A673 (cell line): ENCODE results near the gene TRAM2. TPM values are rescaled to one million over a fixed set of nuclear protein-coding genes. Genes with fewer than 3 reads are reported as not detected.
A peak's percentile ranks its signal among the peaks of the same experiment; 100 is the strongest.

ENCODE experiments used
- BruUV-seq: library from RNA; stranded (reverse); fragments of 400-500 nt; replicated peaks from 2 replicates; lab custom pipeline; 2021; lab: Mats Ljungman, UMichigan
- CTCF ChIA-PET: fragments of 300-600 bp; sonication (Branson Sonifier 250); formaldehyde crosslinking; loops from one replicate; lab custom pipeline; 2022; ENCODE audit warnings: antibody characterized with exemption; lab: Charles Lee
- POLR2A ChIA-PET: fragments of 300-600 bp; sonication (Branson Sonifier 250); formaldehyde crosslinking; loops from one replicate; lab custom pipeline; 2022; ENCODE audit warnings: antibody characterized with exemption; ENCODE audit not compliant: low non-redundant PET; lab: Charles Lee
- DNase-seq: peaks from one replicate; pipeline ENCODE4 v3.0.0-alpha.2; 2015; ENCODE audit warnings: low spot score
- H3K27ac ChIP-seq: fragments of 200-600 bp; sonication (generic); 2 replicates; pipeline ENCODE4 v1.5.1; 2016; ENCODE audit warnings: mixed run types, low read depth, mild to moderate bottlenecking, mixed read lengths, antibody characterized with exemption, low read length; ENCODE audit not compliant: poor library complexity, severe bottlenecking
- H3K27me3 ChIP-seq: fragments of 200-600 bp; sonication (generic); replicated peaks from 2 replicates; pipeline ENCODE4 v1.6.1; 2017; ENCODE audit warnings: mixed run types, low read depth, mild to moderate bottlenecking, mixed read lengths, antibody characterized with exemption, low read length; ENCODE audit not compliant: insufficient read depth, poor library complexity
- H3K36me3 ChIP-seq: fragments of 200-600 bp; sonication (generic); 2 replicates; pipeline ENCODE4 v1.6.1; 2016; ENCODE audit warnings: mixed run types, mild to moderate bottlenecking, mixed read lengths, antibody characterized with exemption, low read length; ENCODE audit not compliant: insufficient read depth, poor library complexity, severe bottlenecking
- H3K4me1 ChIP-seq: fragments of 200-600 bp; sonication (generic); 2 replicates; pipeline ENCODE4 v1.6.1; 2017; ENCODE audit warnings: mixed run types, mild to moderate bottlenecking, mixed read lengths, antibody characterized with exemption, low read length; ENCODE audit not compliant: insufficient read depth, poor library complexity, severe bottlenecking
- H3K4me3 ChIP-seq: fragments of 200-600 bp; sonication (generic); 2 replicates; pipeline ENCODE4 v1.5.1; 2016; ENCODE audit warnings: low read depth, mixed run types, mild to moderate bottlenecking, mixed read lengths, low read length; ENCODE audit not compliant: poor library complexity, severe bottlenecking
- H3K9me3 ChIP-seq: fragments of 200-600 bp; sonication (generic); 2 replicates; pipeline ENCODE4 v1.6.1; 2016; ENCODE audit warnings: mixed run types, low read depth, mild to moderate bottlenecking, mixed read lengths, antibody characterized with exemption, low read length; ENCODE audit not compliant: poor library complexity, severe bottlenecking
- CTCF ChIP-seq: fragments of 300-800, 200-600 bp; sonication (generic); conservative IDR thresholded peaks from 2 replicates; pipeline ENCODE4 v1.5.1; 2017; ENCODE audit warnings: low read depth, mild to moderate bottlenecking, antibody characterized with exemption, low read length, moderate library complexity, mixed read lengths
- EZH2 ChIP-seq: fragments of 200-600 bp; sonication (generic); IDR thresholded peaks from 2 replicates; pipeline ENCODE4 v1.6.1; 2017; ENCODE audit warnings: borderline replicate concordance, low read depth, mild to moderate bottlenecking, mixed read lengths, antibody characterized with exemption, low read length; ENCODE audit not compliant: poor library complexity, severe bottlenecking
- intact Hi-C: fragments of 100-400 bp; cut with micrococcal nuclease; formaldehyde crosslinking; loops from one replicate; pipeline ENCODE4 v1.10.0; 2022; ENCODE audit not compliant: unreplicated experiment
- total RNA-seq: library from RNA; stranded (reverse); gene quantifications from 2 replicates; pipeline ENCODE4 v1.2.3, GENCODE V29; 2021

Gene TRAM2
- total RNA-seq, 1 experiment from 2014 or later, result 21.9 TPM

GRCh38 chr6:52540286-52540902, 36.5 kb downstream of the TRAM2 start:
- peaks cover 78% of the 10 kb centered on the region for H3K4me1 ChIP-seq
- no peak for TF ChIP-seq EZH2
- TF ChIP-seq CTCF, result no peak
- DNase-seq, result no peak
- H3K36me3 ChIP-seq, result no peaks in the 10 kb centered on the region
- CTCF ChIA-PET, result no interaction called here
- no TSS peak for BruUV-seq
- H3K27me3 ChIP-seq, result no peaks in the 10 kb centered on the region
- H3K9me3 ChIP-seq, result no peaks in the 10 kb centered on the region
- no peak overlapping the region for H3K27ac ChIP-seq
- POLR2A ChIA-PET, result no interaction called here
- H3K4me3 ChIP-seq, result no peak overlapping the region
- intact Hi-C loops, result no loop called here

GRCh38 chr6:52539607-52540006, 37.3 kb downstream of the TRAM2 start:
- ChIA-PET POLR2A (no interaction called here), CTCF (interaction anchor here (1.2 kb wide), 1 partner anchor 10 kb away, joined by 4 read pairs; no protein-coding TSS in a partner anchor)
- H3K4me3 ChIP-seq, result no peak overlapping the region
- no TSS peak for BruUV-seq
- H3K27ac ChIP-seq, result peak overlapping the region; percentile 68
- H3K4me1 ChIP-seq, result peaks cover 71% of the 10 kb centered on the region
- H3K36me3 ChIP-seq, result no peaks in the 10 kb centered on the region
- intact Hi-C loops, result no loop called here
- H3K9me3 ChIP-seq, result no peaks in the 10 kb centered on the region
- no peaks in the 10 kb centered on the region for H3K27me3 ChIP-seq
- no peak for DNase-seq
- TF ChIP-seq EZH2 (no peak), CTCF (no peak)

GRCh38 chr6:52538901-52539354, 37.9 kb downstream of the TRAM2 start:
- no peaks in the 10 kb centered on the region for H3K9me3 ChIP-seq
- DNase-seq, result peak; percentile 81
- H3K27ac ChIP-seq, result peak overlapping the region; percentile 68
- POLR2A ChIA-PET, result no interaction called here
- H3K27me3 ChIP-seq, result no peaks in the 10 kb centered on the region
- no peak overlapping the region for H3K4me3 ChIP-seq
- peaks cover 65% of the 10 kb centered on the region for H3K4me1 ChIP-seq
- CTCF ChIA-PET, result interaction anchor here (1.2 kb wide), 1 partner anchor 11 kb away, joined by 4 read pairs; no protein-coding TSS in a partner anchor
- TF ChIP-seq EZH2 (no peak), CTCF (no peak)
- BruUV-seq, result no TSS peak
- intact Hi-C loops, result no loop called here
- H3K36me3 ChIP-seq, result no peaks in the 10 kb centered on the region
